ENCODE measurements around the gene AOC3. TPM values are rescaled to one million over a fixed set of nuclear protein-coding genes. Genes with fewer than 3 reads are reported as not detected.

Gene AOC3
- total and polyA plus RNA-seq, 2 of the 8 experiments (the other 6 are each of a cell fraction or from before 2014, with no cell fraction given), result 2.5 to 2.7 TPM

GRCh38 chr17:42835732-42836131, 15.3 kb upstream of the AOC3 start:
- Histone ChIP-seq H3K27ac (ENCODE audit: low read depth, low read length) (no peak overlapping the region), H3K14ac (ENCODE audit: insufficient read length) (no peak overlapping the region), H3K79me1 (ENCODE audit: low read depth, low read length) (peaks cover 2% of the 10 kb centered on the region; the same call in 1 of the 2 replicates), H3K9ac (replicated peaks in 1 of 4; ENCODE audit: extremely low read depth in 1 of 4, low read depth in 3 of 4, low read length in 3 of 4) (no peak overlapping the region), H4K91ac (replicated peaks; ENCODE audit: insufficient read length, low read length) (no peak overlapping the region), H3K36me3 (ENCODE audit: control insufficient read depth in 2 of 4, insufficient read depth in 4 of 4, low read length in 3 of 4) (peaks cover 19 to 53% (median 42%) of the 10 kb centered on the region in 4 experiments), H4K8ac (ENCODE audit: extremely low read depth, insufficient read depth, low read length) (no peak overlapping the region), H3K27me3 (replicated peaks in 1 of 4; ENCODE audit: control insufficient read depth in 3 of 4, extremely low read depth in 1 of 4, insufficient read depth in 3 of 4, low read length in 3 of 4) (no peaks in the 10 kb centered on the region), H3K9me3 (ENCODE audit: insufficient read depth in 2 of 2, low read depth in 1 of 2, low read length in 1 of 2) (no peaks in the 10 kb centered on the region), H2BK5ac (ENCODE audit: low read depth, low read length) (no peak overlapping the region), H4K20me1 (replicated peaks in 1 of 2; ENCODE audit: control insufficient read depth in 1 of 2, insufficient read depth in 2 of 2, low read length in 2 of 2) (peaks cover 0 to 2% of the 10 kb centered on the region in 2 experiments), H3K4me3 (ENCODE audit: extremely low read depth in 1 of 4, insufficient read depth in 2 of 4, low read depth in 3 of 4, low read length in 4 of 4) (no peak overlapping the region), H2AK5ac (ENCODE audit: low read depth, low read length) (no peak overlapping the region), H2BK120ac (replicated peaks; ENCODE audit: low read depth, low read length) (no peak overlapping the region), H3K79me2 (ENCODE audit: control insufficient read depth in 1 of 2, insufficient read depth in 2 of 2, low read length in 2 of 2) (peaks cover 3 to 22% of the 10 kb centered on the region in 2 experiments), H3K56ac (replicated peaks; ENCODE audit: insufficient read length, low read depth, low read length) (no peak overlapping the region), H2BK20ac (ENCODE audit: low read length) (no peak overlapping the region), H3K4ac (replicated peaks; ENCODE audit: insufficient read length, low read depth, low read length) (no peak overlapping the region), H2BK15ac (ENCODE audit: low read length) (no peak overlapping the region), H3K23ac (ENCODE audit: insufficient read length) (no peak overlapping the region), H3K18ac (ENCODE audit: extremely low read depth, low read length) (no peak overlapping the region), H3K4me2 (ENCODE audit: insufficient read depth in 1 of 2, low read depth in 2 of 2, low read length in 2 of 2) (no peak overlapping the region), H2BK12ac (ENCODE audit: low read depth, low read length) (no peak overlapping the region), H2AFZ (ENCODE audit: low read length) (no peak overlapping the region), H4K5ac (ENCODE audit: insufficient read length, low read depth, low read length) (no peak overlapping the region), H3K23me2 (ENCODE audit: low read depth, low read length) (peaks cover 9% of the 10 kb centered on the region), H3K4me1 (replicated peaks in 1 of 4; ENCODE audit: control insufficient read depth in 3 of 4, insufficient read depth in 4 of 4, low read length in 3 of 4) (peaks cover 0 to 2% (median 0%) of the 10 kb centered on the region in 4 experiments; a peak in 2 of 7 replicates)
- 86% methylated on average over 6 of the region's 6 CpGs; no CpG with 5 or more reads in 1 of the 2 experiments for WGBS, 2 experiments (ENCODE audit: extremely low coverage in 1 of 2, insufficient coverage in 1 of 2, insufficient read length in 1 of 2, insufficient replicate concordance in 2 of 2, low coverage in 1 of 2, low lambda C conversion rate in 2 of 2, missing lambda C conversion rate in 1 of 2)
- no peak for DNase-seq (ENCODE audit: low read depth in 1 of 2, low spot score in 2 of 2)
- no peak for FAIRE-seq
- ChIA-PET POLR2A (ENCODE audit: partially characterized antibody) (interaction anchor here (2.6 to 8.9 kb wide), 4 partner anchors 11 to 163 kb away, joined by 10 to 111 read pairs (median 43); partner anchors contain the start of genes AOC2, AOC3, BECN1 and RPL27), CTCF (ENCODE audit: partially characterized antibody) (interaction anchor here (1.0 to 3.4 kb wide), 3 partner anchors 9 to 101 kb away, joined by 4 to 10 read pairs (median 4); partner anchors contain the start of gene AOC2)
- no peak for TF ChIP-seq EGR1 (IDR thresholded peaks at IDR 0.05; ENCODE audit: borderline replicate concordance, low read depth, low read length)
- no peak for TF ChIP-seq SIX5 (IDR thresholded peaks at IDR 0.05; ENCODE audit: low read depth, low read length)
- TF ChIP-seq PHF8 (conservative IDR thresholded peaks at IDR 0.05; ENCODE audit: low read depth, low read length), result no peak
- no peak for TF ChIP-seq E2F6 (IDR thresholded peaks at IDR 0.05)
- no peak for TF ChIP-seq SIRT6 (IDR thresholded peaks at IDR 0.05; ENCODE audit: low read length)
- no peak for TF ChIP-seq RXRA (IDR thresholded peaks at IDR 0.05; ENCODE audit: insufficient read depth, low read depth, low read length)
- no peak for TF ChIP-seq CHD1 (IDR thresholded peaks at IDR 0.05; ENCODE audit: low read depth, low read length)
- no peak for TF ChIP-seq NRF1 (IDR thresholded peaks at IDR 0.05; ENCODE audit: low read depth, low read length)
- TF ChIP-seq CREB1 (IDR thresholded peaks at IDR 0.05), result no peak
- TF ChIP-seq CBX8 (IDR thresholded peaks at IDR 0.05; ENCODE audit: borderline replicate concordance, low read depth, low read length), result no peak
- no peak for TF ChIP-seq GABPA (IDR thresholded peaks at IDR 0.05; ENCODE audit: borderline replicate concordance, insufficient read depth, low read length)
- no peak for TF ChIP-seq TAF7 (optimal IDR thresholded peaks at IDR 0.05; ENCODE audit: borderline replicate concordance, low read depth, low read length)

All from H1 (cell line).